ENCODE data around the gene CCNY. TPM values are rescaled to one million over a fixed set of nuclear protein-coding genes. Genes with fewer than 3 reads are reported as not detected.

Gene CCNY
- total and polyA plus RNA-seq, 2 experiments from 2014 or later = 51.5 to 55.8 TPM

- Histone ChIP-seq H3K27me3 (no peaks in the 10 kb centered on the region), H2AFZ (no peak overlapping the region)
These were observed 277.4 kb downstream of the CCNY start for GRCh38 chr10:35613597-35614226.

GRCh38 chr10:35614312-35614711 lies 278.0 kb downstream of the CCNY start:
- 69% methylated on average over 5 of the region's 5 CpGs for WGBS (ENCODE audit: low lambda C conversion rate, missing lambda C conversion rate)
- Histone ChIP-seq H3K4me3 (no peak overlapping the region), H4K20me1 (ENCODE audit: insufficient read depth, poor library complexity, severe bottlenecking) (no peaks in the 10 kb centered on the region), H3K4me1 (ENCODE audit: insufficient read depth) (no peaks in the 10 kb centered on the region), H3K9me3 (ENCODE audit: low read depth) (no peaks in the 10 kb centered on the region), H2AFZ (no peak overlapping the region), H3K79me2 (no peaks in the 10 kb centered on the region), H3K36me3 (replicated peaks; ENCODE audit: insufficient read depth, low read depth) (no peaks in the 10 kb centered on the region), H3K27me3 (no peaks in the 10 kb centered on the region), H3K4me2 (no peak overlapping the region), H3K9me2 (replicated peaks; ENCODE audit: insufficient read depth) (no peaks in the 10 kb centered on the region), H3K27ac (no peak overlapping the region)
- TF ChIP-seq CTCF (IDR thresholded peaks at IDR 0.05; ENCODE audit: poor library complexity) (no peak), EZH2phosphoT487 (IDR thresholded peaks at IDR 0.05; ENCODE audit: low read depth, severe bottlenecking, unreplicated experiment) (no peak), EZH2 (IDR thresholded peaks at IDR 0.05; ENCODE audit: borderline replicate concordance) (no peak)
- no peak for DNase-seq (ENCODE audit: low spot score)

More at GRCh38 chr10:35613597-35614226, 277.4 kb downstream of the CCNY start:
- Histone ChIP-seq H3K27ac (no peak overlapping the region), H3K4me2 (no peak overlapping the region), H3K79me2 (no peaks in the 10 kb centered on the region), H4K20me1 (ENCODE audit: insufficient read depth, poor library complexity, severe bottlenecking) (no peaks in the 10 kb centered on the region), H3K4me1 (ENCODE audit: insufficient read depth) (no peaks in the 10 kb centered on the region), H3K36me3 (replicated peaks; ENCODE audit: insufficient read depth, low read depth) (no peaks in the 10 kb centered on the region), H3K4me3 (no peak overlapping the region), H3K9me3 (ENCODE audit: low read depth) (no peaks in the 10 kb centered on the region), H3K9me2 (replicated peaks; ENCODE audit: insufficient read depth) (no peaks in the 10 kb centered on the region)
- no peak for DNase-seq (ENCODE audit: low spot score)
- WGBS (ENCODE audit: low lambda C conversion rate, missing lambda C conversion rate) = 66% methylated on average over 8 of the region's 8 CpGs
- TF ChIP-seq EZH2phosphoT487 (IDR thresholded peaks at IDR 0.05; ENCODE audit: low read depth, severe bottlenecking, unreplicated experiment) (no peak), EZH2 (IDR thresholded peaks at IDR 0.05; ENCODE audit: borderline replicate concordance) (no peak), CTCF (IDR thresholded peaks at IDR 0.05; ENCODE audit: poor library complexity) (peak; percentile 28)

Other genes starting within 250 kb of the CCNY start
- 25.3 and 34.4 TPM in 2 replicates for gene CUL2, start 246.2 kb upstream of the CCNY start, total RNA-seq
- gene CUL2, start 246.2 kb upstream of the CCNY start, polyA plus RNA-seq = 23.3 and 25.8 TPM in 2 replicates
- gene CREM, start 209.7 kb upstream of the CCNY start, total RNA-seq = 53.2 and 58.0 TPM in 2 replicates
- 38.3 and 41.9 TPM in 2 replicates for gene CREM, start 209.7 kb upstream of the CCNY start, polyA plus RNA-seq

All from hepatocyte (in vitro differentiated cells).